Right lobe of liver (tissue), 4 donors: ENCODE measurements around the gene MYRFL.

ENCODE experiments used
- CTCF ChIP-seq, 4 donors: fragments of 200-600 bp in 3 of 4; fragments of 450-650 bp in 1 of 4; IDR thresholded peaks; one replicate each; pipeline versions ENCODE4 v1.5.1 to v1.8.0; 2016 to 2022; ENCODE audit warnings: antibody characterized with exemption in 4 of 4, mild to moderate bottlenecking in 2 of 4
- POLR2A ChIP-seq: fragments of 450-650 bp; IDR thresholded peaks from one replicate; pipeline ENCODE4 v1.6.1; 2017; ENCODE audit warnings: antibody characterized with exemption, mild to moderate bottlenecking
- donor health status: DM: no; HTN: no; CAD: no.
- donor health status: DM: no; HTN: no; CAD: no.
- donor health status: DM: no; HTN: yes; CAD: no.

GRCh38 chr12:69900720-69901131 lies 75.7 kb downstream of the MYRFL start:
- TF ChIP-seq CTCF (IDR thresholded peaks at IDR 0.05): peak; percentile 83 to 90 (median 86)
- no peak for TF ChIP-seq POLR2A
